OCI-LY7 (cell line): ENCODE results near the gene CCDC187. TPM values are rescaled to one million over a fixed set of nuclear protein-coding genes. Genes with fewer than 3 reads are reported as not detected.
A peak's percentile ranks its signal among the peaks of the same experiment; 100 is the strongest.

Source experiments
- BruUV-seq: library from RNA; stranded (reverse); fragments of 400-500 nt; replicated peaks from 2 replicates; lab custom pipeline; 2021; lab: Mats Ljungman, UMichigan
- CTCF ChIA-PET: fragments of 300-600 bp; sonication (Branson Sonifier 250); formaldehyde crosslinking; loops from one replicate; lab custom pipeline; 2022; ENCODE audit warnings: antibody characterized with exemption; ENCODE audit not compliant: unreplicated experiment; lab: Charles Lee
- POLR2A ChIA-PET: fragments of 300-600 bp; sonication (Branson Sonifier 250); formaldehyde crosslinking; loops from one replicate; lab custom pipeline; 2022; ENCODE audit warnings: antibody characterized with exemption; lab: Charles Lee
- DNase-seq: peaks from one replicate; pipeline ENCODE4 v3.0.0-alpha.2; 2015; ENCODE audit warnings: low spot score
- H2AFZ ChIP-seq: fragments of 200-600 bp; sonication (generic), shearing (Covaris generic); 2 replicates; pipeline ENCODE4 v1.6.1; 2014; ENCODE audit warnings: mild to moderate bottlenecking, antibody characterized with exemption, low read length, moderate library complexity
- H3K27ac ChIP-seq: fragments of 200-600 bp; sonication (generic); 2 replicates; pipeline ENCODE4 v1.5.1; 2014; ENCODE audit warnings: mixed run types, low read depth, mild to moderate bottlenecking, moderate library complexity, low read length, inconsistent platforms; ENCODE audit not compliant: poor library complexity, severe bottlenecking
- H3K36me3 ChIP-seq: fragments of 200-600 bp; sonication (generic); 2 replicates; pipeline ENCODE4 v1.6.1; 2014; ENCODE audit warnings: mild to moderate bottlenecking, antibody characterized with exemption, low read length, moderate library complexity, mixed read lengths; ENCODE audit not compliant: insufficient read depth
- H3K4me1 ChIP-seq: fragments of 200-600 bp; sonication (generic); 2 replicates; pipeline ENCODE4 v1.5.1; 2014; ENCODE audit warnings: mild to moderate bottlenecking, low read length; ENCODE audit not compliant: insufficient read depth, poor library complexity, severe bottlenecking
- H3K4me2 ChIP-seq: fragments of 200-600 bp; sonication (generic); 2 replicates; pipeline ENCODE4 v1.6.1; 2014; ENCODE audit warnings: mild to moderate bottlenecking, low read length
- H3K4me3 ChIP-seq: fragments of 200-600 bp; sonication (generic); 2 replicates; pipeline ENCODE4 v1.5.1; 2014; ENCODE audit warnings: mild to moderate bottlenecking, low read depth, low read length; ENCODE audit not compliant: poor library complexity, severe bottlenecking
- H3K79me2 ChIP-seq: fragments of 200-600 bp; sonication (generic); 2 replicates; pipeline ENCODE4 v1.6.1; 2016; ENCODE audit warnings: low read depth, mild to moderate bottlenecking, low read length, moderate library complexity, mixed read lengths; ENCODE audit not compliant: insufficient read depth
- H3K9me2 ChIP-seq: fragments of 200-600 bp; sonication (generic); 2 replicates; pipeline ENCODE4 v1.6.1; 2016; ENCODE audit warnings: mild to moderate bottlenecking, low read length, mixed read lengths; ENCODE audit not compliant: insufficient read depth
- H3K9me3 ChIP-seq: fragments of 200-600 bp; sonication (generic); 2 replicates; pipeline ENCODE4 v1.6.1; 2014; ENCODE audit warnings: mild to moderate bottlenecking, mixed run types, low read length, mixed read lengths
- H4K20me1 ChIP-seq: fragments of 200-600 bp; sonication (generic); 2 replicates; pipeline ENCODE4 v1.6.1; 2014; ENCODE audit warnings: mild to moderate bottlenecking, antibody characterized with exemption, low read length, moderate library complexity, mixed read lengths; ENCODE audit not compliant: insufficient read depth
- CTCF ChIP-seq: fragments of 200-600 bp; sonication (generic); conservative IDR thresholded peaks from 2 replicates; pipeline ENCODE4 v1.5.1; 2014; ENCODE audit warnings: mild to moderate bottlenecking, antibody characterized with exemption, low read length, moderate library complexity, mixed read lengths
- EZH2phosphoT487 ChIP-seq: fragments of 200-600 bp; sonication (generic); IDR thresholded peaks from 2 replicates; pipeline ENCODE4 v1.6.1; 2018; ENCODE audit warnings: low read depth, borderline replicate concordance, mild to moderate bottlenecking, mixed run types, antibody characterized with exemption, low read length, moderate library complexity, mixed read lengths
- intact Hi-C: fragments of 100-400 bp; cut with micrococcal nuclease; formaldehyde crosslinking; loops from one replicate; pipeline ENCODE4 v1.10.0; 2022; ENCODE audit not compliant: unreplicated experiment
- total RNA-seq, 2 experiments: library from RNA; depleted of rRNA in 1 of 2; stranded (reverse); fragments of >200 nt in 1 of 2; shearing (Covaris generic) in 1 of 2; gene quantifications; 2 replicates each; pipeline ENCODE4 v1.2.3, GENCODE V29; 2014 to 2022

CCDC187 gene
- total RNA-seq, 2 experiments from 2014 or later, result not detected

- ChIA-PET POLR2A (interaction anchor here (0.8 kb wide), 1 partner anchor 12 kb away, joined by 3 read pairs; no protein-coding TSS in a partner anchor), CTCF (no interaction called here)
- H3K9me2 ChIP-seq, result no peaks in the 10 kb centered on the region
- peaks cover 19% of the 10 kb centered on the region for H3K4me1 ChIP-seq
- H3K4me3 ChIP-seq, result no peak overlapping the region
- H2AFZ ChIP-seq, result no peak overlapping the region
- DNase-seq, result peak; percentile 46
- peaks cover 87% of the 10 kb centered on the region for H3K36me3 ChIP-seq
- H3K79me2 ChIP-seq, result no peaks in the 10 kb centered on the region
- no peaks in the 10 kb centered on the region for H3K9me3 ChIP-seq
- H3K27ac ChIP-seq, result peak overlapping the region; percentile 37
- no peak overlapping the region; the same call in 1 of the 2 replicates for H3K4me2 ChIP-seq
- no peak for TF ChIP-seq EZH2phosphoT487
- no peak for TF ChIP-seq CTCF
- H4K20me1 ChIP-seq, result no peaks in the 10 kb centered on the region
- intact Hi-C loops, result no loop called here
- BruUV-seq, result no TSS peak
These were observed 92.2 kb downstream of the CCDC187 start for GRCh38 chr9:136211441-136212344.

GRCh38 chr9:136211006-136211405 is 92.9 kb downstream of the CCDC187 start:
- no peak overlapping the region for H3K27ac ChIP-seq
- no peaks in the 10 kb centered on the region for H3K79me2 ChIP-seq
- H3K36me3 ChIP-seq, result peaks cover 81% of the 10 kb centered on the region
- H3K9me3 ChIP-seq, result no peaks in the 10 kb centered on the region
- H3K4me2 ChIP-seq, result no peak overlapping the region
- H3K4me3 ChIP-seq, result no peak overlapping the region
- DNase-seq, result no peak
- TF ChIP-seq CTCF, result no peak
- BruUV-seq, result no TSS peak
- CTCF ChIA-PET, result no interaction called here
- H2AFZ ChIP-seq, result no peak overlapping the region
- intact Hi-C loops, result no loop called here
- peaks cover 1% of the 10 kb centered on the region; the same call in 1 of the 2 replicates for H4K20me1 ChIP-seq
- no peaks in the 10 kb centered on the region for H3K9me2 ChIP-seq
- H3K4me1 ChIP-seq, result peaks cover 19% of the 10 kb centered on the region
- POLR2A ChIA-PET, result no interaction called here

GRCh38 chr9:136210276-136210675 is 93.6 kb downstream of the CCDC187 start:
- POLR2A ChIA-PET, result no interaction called here
- H3K36me3 ChIP-seq, result peaks cover 80% of the 10 kb centered on the region

More at GRCh38 chr9:136210276-136210675, 93.6 kb downstream of the CCDC187 start:
- TF ChIP-seq CTCF (no peak), EZH2phosphoT487 (no peak)
- no peaks in the 10 kb centered on the region for H3K79me2 ChIP-seq
- peaks cover 4% of the 10 kb centered on the region; the same call in 1 of the 2 replicates for H4K20me1 ChIP-seq
- no peaks in the 10 kb centered on the region for H3K9me2 ChIP-seq
- intact Hi-C loops, result no loop called here
- DNase-seq, result no peak
- CTCF ChIA-PET, result no interaction called here
- no peak overlapping the region for H3K4me3 ChIP-seq
- H3K9me3 ChIP-seq, result no peaks in the 10 kb centered on the region
- no peak overlapping the region for H3K4me2 ChIP-seq
- no peak overlapping the region for H2AFZ ChIP-seq
- no peak overlapping the region for H3K27ac ChIP-seq
- peaks cover 15% of the 10 kb centered on the region for H3K4me1 ChIP-seq
- BruUV-seq, result no TSS peak
